HL-60 (cell line): Measurements from ENCODE around the gene C1orf56.
A peak's percentile ranks its signal among the peaks of the same experiment; 100 is the strongest.

Source experiments
- DNase-seq, 2 experiments: peaks; one replicate each; pipeline ENCODE4 v3.0.0-alpha.2; 2010 to 2020; ENCODE audit warnings: low read depth in 1 of 2, low spot score in 1 of 2
- H3K27ac ChIP-seq: fragments of 250-450 bp; sonication (Bioruptor Pico); replicated peaks from 2 replicates; pipeline ENCODE4 v1.5.1; 2020; ENCODE audit warnings: mild to moderate bottlenecking, moderate library complexity
- H3K27me3 ChIP-seq: fragments of 250-450 bp; sonication (Bioruptor Pico); 2 replicates; pipeline ENCODE4 v1.5.1; 2021; ENCODE audit warnings: mild to moderate bottlenecking, moderate library complexity; ENCODE audit not compliant: insufficient read depth, poor library complexity, severe bottlenecking
- H3K4me3 ChIP-seq: replicated peaks from 2 replicates; pipeline ENCODE4 v1.5.1; 2011; ENCODE audit warnings: mild to moderate bottlenecking, control low read depth, low read length; ENCODE audit not compliant: insufficient read depth
- GABPA ChIP-seq: IDR thresholded peaks from 2 replicates; pipeline ENCODE4 v1.6.1; 2012; ENCODE audit warnings: low read depth
- POLR2AphosphoS5 ChIP-seq: IDR thresholded peaks from 2 replicates; pipeline ENCODE4 v1.6.1; 2012; ENCODE audit warnings: low read depth
- SPI1 ChIP-seq: IDR thresholded peaks from 2 replicates; pipeline ENCODE4 v1.6.1; 2012; ENCODE audit warnings: low read depth, mild to moderate bottlenecking, borderline replicate concordance
- TF ChIP-seq, protein P1 (sequence below): IDR thresholded peaks from 2 replicates; pipeline ENCODE4 v1.6.1; 2012; ENCODE audit warnings: low read depth; ENCODE audit not compliant: insufficient replicate concordance
- TF ChIP-seq, protein P2 (sequence below): IDR thresholded peaks from one replicate; pipeline ENCODE4 v1.5.1; 2011; ENCODE audit warnings: low read length, control low read depth, inconsistent platforms; ENCODE audit not compliant: insufficient read depth

The C1orf56 gene

DNA sequence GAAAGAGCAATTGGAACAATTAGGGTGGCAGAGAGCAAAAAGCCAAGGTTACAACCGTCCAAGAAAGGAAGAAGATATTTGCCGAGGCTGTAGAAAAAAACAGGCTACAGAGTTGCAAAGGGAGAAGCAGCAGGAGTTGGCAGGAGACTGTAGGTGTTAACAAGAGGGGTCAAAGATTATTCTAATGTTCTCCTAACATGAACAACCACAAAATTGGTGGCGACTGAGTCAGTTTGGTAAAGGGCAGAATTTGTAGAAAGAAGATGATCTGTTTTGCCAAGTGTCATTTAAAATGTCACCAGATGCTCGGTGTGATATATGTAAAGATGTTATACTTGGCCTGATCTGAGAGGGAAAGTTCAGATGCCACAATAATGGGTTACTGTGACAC, 39.7 kb upstream of the C1orf56 start:
- no peak for DNase-seq
- TF ChIP-seq, protein P1, sequence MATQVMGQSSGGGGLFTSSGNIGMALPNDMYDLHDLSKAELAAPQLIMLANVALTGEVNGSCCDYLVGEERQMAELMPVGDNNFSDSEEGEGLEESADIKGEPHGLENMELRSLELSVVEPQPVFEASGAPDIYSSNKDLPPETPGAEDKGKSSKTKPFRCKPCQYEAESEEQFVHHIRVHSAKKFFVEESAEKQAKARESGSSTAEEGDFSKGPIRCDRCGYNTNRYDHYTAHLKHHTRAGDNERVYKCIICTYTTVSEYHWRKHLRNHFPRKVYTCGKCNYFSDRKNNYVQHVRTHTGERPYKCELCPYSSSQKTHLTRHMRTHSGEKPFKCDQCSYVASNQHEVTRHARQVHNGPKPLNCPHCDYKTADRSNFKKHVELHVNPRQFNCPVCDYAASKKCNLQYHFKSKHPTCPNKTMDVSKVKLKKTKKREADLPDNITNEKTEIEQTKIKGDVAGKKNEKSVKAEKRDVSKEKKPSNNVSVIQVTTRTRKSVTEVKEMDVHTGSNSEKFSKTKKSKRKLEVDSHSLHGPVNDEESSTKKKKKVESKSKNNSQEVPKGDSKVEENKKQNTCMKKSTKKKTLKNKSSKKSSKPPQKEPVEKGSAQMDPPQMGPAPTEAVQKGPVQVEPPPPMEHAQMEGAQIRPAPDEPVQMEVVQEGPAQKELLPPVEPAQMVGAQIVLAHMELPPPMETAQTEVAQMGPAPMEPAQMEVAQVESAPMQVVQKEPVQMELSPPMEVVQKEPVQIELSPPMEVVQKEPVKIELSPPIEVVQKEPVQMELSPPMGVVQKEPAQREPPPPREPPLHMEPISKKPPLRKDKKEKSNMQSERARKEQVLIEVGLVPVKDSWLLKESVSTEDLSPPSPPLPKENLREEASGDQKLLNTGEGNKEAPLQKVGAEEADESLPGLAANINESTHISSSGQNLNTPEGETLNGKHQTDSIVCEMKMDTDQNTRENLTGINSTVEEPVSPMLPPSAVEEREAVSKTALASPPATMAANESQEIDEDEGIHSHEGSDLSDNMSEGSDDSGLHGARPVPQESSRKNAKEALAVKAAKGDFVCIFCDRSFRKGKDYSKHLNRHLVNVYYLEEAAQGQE, result no peak
- TF ChIP-seq GABPA (no peak), POLR2AphosphoS5 (no peak)

DNA sequence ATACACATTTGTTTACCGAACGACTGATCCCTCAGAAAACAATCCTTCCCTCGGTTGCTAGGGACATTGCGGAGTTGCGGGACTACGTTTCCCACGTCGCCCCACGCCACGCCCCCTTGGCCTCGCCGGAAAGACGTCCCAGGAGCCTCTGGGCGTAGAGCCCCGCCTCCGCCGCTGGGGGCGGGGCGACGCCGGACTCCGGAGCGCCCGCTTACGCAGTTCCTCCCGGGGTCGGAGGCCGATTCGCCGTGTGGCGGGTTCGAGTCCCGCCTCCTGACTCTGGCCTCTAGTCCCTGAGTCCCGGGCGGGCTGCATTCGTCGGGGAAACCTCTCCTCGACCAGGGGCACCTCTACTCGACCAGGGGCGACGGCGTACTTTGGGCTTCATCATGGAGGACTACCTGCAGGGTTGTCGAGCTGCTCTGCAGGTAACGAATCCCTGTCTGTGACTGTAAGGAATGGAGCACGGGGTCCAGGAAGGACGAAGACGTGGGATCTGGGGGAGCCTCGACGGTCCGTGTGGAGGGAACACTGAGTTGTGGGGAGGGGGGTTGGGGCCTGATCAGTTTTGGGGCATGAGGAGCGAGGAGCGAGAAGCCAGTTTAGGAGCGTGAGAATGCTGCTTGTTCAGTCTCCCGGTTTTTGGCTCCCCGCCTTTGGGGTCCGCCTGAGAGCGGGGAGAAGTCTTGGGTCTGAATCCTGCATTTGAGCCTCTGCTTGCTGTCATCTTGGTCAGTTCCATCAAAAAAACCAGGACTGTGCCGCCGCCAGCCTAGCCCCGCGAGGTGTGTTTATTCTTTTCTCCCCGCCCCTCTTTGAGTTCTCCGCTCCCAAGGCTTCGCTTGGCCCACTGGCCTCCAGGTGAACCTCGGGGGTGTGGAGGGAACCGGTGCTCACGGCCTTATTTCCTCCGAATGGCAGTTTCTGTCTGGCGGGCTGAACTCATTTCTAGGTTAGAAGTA, 39.0 kb upstream of the C1orf56 start, which contains the start of gene PRUNE1:
Gene PRUNE1, plus strand, starts transcription at position 206 of the 962 bp plus-strand sequence. Its CDS starts 184 bp downstream, at position 390.
- H3K4me3 ChIP-seq, result peak within 1 kb of the TSS; percentile 63
- H3K27me3 ChIP-seq, result no peaks in the 10 kb centered on the region
- peak; percentile 94 for DNase-seq
- TF ChIP-seq, protein P1, result no peak
- TF ChIP-seq POLR2AphosphoS5 (no peak), SPI1 (peak; percentile 78), GABPA (peak; percentile 41)
- TF ChIP-seq, protein P2, sequence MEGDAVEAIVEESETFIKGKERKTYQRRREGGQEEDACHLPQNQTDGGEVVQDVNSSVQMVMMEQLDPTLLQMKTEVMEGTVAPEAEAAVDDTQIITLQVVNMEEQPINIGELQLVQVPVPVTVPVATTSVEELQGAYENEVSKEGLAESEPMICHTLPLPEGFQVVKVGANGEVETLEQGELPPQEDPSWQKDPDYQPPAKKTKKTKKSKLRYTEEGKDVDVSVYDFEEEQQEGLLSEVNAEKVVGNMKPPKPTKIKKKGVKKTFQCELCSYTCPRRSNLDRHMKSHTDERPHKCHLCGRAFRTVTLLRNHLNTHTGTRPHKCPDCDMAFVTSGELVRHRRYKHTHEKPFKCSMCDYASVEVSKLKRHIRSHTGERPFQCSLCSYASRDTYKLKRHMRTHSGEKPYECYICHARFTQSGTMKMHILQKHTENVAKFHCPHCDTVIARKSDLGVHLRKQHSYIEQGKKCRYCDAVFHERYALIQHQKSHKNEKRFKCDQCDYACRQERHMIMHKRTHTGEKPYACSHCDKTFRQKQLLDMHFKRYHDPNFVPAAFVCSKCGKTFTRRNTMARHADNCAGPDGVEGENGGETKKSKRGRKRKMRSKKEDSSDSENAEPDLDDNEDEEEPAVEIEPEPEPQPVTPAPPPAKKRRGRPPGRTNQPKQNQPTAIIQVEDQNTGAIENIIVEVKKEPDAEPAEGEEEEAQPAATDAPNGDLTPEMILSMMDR, result no peak
- H3K27ac ChIP-seq, result peak within 1 kb of the TSS; percentile 91

More for the DNA sequence above, 39.7 kb upstream of the C1orf56 start:
- Histone ChIP-seq H3K27ac (peak overlapping the region; percentile 91), H3K4me3 (no peak overlapping the region; the same call in 1 of the 2 replicates), H3K27me3 (no peaks in the 10 kb centered on the region)

DNA sequence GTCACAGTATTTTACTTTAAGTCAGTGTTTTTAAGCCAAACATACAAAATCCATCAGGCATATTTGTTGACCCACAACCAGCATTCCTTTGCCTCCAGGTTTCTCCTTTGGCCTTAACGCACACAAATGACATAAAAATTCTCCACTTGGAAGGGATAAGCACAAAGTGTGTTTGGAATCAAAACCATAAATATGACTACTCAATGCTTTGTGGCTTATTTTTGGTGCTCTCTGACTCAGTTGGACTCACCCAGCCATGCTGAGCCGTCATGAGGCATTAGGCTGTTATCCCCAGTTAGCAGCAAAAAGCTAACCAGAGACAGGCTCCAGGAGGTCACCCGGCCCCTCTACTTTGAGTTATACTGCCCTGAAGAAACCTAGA, 38.4 kb upstream of the C1orf56 start:
- DNase-seq, result no peak
- Histone ChIP-seq H3K27ac (peak overlapping the region; percentile 91), H3K27me3 (no peaks in the 10 kb centered on the region), H3K4me3 (peak overlapping the region; percentile 63)
- TF ChIP-seq, protein P2, result no peak
- no peak for TF ChIP-seq POLR2AphosphoS5
- no peak for TF ChIP-seq SPI1
- TF ChIP-seq, protein P1, result no peak
